Measurements from ENCODE around the gene ADCY9.

Gene ADCY9

DNA sequence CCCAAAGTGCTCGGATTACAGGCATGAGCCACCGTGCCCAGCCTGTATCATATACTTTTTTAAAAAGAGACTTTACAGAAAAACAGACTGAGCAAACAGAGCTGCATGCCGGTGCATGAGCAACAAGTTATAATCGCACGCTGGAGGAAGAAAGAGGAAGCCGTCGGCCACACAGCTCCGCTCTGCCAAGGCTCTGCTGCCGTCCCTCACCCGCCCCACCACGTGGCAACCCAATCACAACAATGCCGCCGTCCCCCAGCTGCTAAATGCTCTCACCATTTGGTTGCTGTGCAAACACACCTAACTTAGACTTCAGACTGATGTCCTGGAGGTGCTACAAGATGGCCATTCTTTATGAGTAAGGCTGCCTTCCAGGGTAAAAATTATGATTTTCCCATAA lies 83.5 kb downstream of the ADCY9 start:
- DNase-seq (peak; percentile 29), ATAC-seq (no peak)

DNA sequence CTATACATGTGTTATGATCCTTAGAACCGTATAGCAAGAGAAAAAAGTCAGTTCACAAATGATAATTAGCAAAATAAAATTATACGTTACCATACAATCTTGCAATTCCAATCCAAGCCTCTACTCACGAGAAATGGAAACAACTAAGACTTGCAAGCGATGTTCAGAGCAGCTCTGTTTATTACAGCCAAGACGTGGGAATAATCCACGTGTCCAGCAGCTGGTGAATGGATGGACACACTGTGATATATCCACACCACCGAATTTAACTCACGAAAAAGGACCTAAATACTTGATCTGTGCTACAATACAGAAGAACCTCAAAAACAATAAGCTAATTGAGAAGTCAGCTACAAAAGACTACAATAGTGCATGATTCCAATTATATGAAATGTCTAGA lies 88.1 kb downstream of the ADCY9 start:
- ATAC-seq (no peak), DNase-seq (no peak)

DNA sequence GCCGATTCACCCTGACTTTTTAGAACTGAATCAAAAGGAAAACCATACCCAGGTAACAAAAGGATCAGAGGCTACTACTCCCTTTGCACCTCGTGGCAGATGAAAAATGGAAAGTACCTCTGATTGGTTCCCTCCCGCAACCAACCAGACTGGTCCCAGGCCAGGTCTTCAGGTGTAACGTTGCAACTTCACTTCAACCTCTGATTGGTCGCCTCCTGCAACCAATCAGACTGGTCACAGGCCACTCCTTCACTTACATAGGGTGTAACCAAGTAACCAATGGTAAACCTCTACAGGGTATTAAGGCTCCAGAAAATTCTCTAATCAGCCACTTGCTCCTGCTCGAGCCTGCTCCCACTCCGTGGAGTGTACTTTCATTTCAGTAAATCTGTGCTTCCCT lies 89.4 kb downstream of the ADCY9 start:
- no peak for ATAC-seq
- DNase-seq: no peak

DNA sequence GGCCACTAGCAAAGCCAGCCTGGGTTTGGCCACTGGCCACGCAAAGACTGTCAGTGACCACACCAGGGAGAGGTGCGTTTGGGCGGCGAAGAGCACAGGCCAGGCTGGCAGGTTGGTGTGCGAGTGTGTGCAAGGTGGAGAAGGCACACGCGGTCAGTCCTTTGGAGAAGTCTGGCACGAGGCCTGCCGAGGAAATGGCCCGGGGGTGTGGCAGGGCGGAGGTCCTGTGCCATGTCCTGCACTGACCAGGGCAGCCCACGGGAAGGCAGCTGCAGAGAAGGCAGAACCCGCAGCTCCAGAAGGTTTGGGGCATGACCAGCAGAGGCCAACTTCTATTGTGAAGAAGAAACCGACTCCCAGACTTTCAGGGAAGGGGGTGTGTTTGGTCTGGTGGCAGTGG lies 90.8 kb downstream of the ADCY9 start:
- no peak for DNase-seq
- ATAC-seq: no peak

DNA sequence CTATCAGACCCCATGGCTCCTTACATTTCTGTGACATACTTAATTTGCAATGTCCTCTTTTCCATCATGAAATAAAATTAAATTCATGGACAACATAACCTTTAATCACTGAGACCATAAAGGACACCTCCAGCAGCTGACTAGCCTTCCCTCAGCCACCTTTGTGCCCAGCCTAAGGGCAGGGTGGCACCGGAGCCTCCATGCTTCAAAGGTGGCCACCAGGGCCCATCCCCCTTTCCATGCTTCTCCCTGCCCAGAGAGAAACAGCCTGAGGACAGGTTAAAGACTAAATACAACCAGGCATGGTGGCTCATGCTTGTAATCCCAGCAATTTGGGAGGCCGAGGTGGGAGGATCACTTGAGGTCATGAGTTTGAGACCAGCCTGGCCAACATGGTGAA lies 94.3 kb downstream of the ADCY9 start:
- ATAC-seq: no peak
- DNase-seq: no peak

DNA sequence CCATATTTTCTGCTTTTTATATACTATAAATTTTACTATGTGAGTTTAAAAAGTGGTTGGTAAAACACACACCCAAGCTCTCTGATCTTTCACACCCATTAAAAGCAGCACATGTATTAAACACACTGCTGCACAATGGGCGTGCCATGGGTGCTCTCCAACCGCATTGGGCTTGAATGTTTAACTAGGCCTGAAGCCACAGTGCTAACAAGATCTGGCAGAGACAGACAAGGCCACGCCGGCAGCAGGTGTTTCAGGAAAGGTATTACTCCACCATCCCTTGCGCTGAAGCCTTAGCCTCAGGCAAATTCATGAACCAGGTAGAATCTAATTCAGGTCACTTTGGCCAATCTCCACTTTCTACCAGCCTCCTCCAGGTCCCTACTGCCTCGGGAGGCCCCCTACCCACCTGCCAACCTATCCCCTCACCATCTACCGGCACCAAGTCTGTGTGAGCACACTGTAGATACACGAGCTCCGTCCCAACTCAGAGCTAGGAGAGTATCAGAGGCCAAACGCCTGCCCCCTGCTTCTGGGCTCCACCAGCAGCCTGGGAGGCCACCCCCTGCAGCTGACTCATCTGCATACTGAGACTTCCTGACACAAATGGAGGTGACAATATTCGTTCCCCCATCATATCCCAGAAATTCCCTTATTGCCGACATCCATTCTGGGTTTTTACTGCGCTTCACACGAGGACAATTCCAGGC lies 95.0 kb downstream of the ADCY9 start:
- no peak for DNase-seq
- ATAC-seq: no peak

DNA sequence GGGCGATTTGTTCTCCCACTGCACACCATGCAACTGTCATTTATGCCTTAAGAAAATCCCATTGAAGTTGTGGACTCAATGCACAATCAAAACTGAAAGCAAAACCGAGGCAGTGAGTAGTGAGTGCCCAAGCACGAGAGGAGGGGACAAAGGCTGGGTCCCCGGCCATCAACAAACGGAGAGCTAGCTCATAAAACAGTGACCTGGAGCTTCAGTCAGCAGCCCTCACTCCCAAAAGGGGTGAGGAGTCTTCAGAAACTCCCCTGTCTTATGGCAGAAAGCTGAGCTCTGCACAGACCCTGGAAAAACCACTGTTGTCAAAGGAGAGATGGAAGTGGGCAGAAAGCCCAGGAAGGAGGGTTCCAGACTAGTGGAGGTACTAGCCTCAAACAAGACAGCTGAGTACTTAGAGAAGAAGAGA lies 96.9 kb downstream of the ADCY9 start:
- ATAC-seq: no peak

DNA sequence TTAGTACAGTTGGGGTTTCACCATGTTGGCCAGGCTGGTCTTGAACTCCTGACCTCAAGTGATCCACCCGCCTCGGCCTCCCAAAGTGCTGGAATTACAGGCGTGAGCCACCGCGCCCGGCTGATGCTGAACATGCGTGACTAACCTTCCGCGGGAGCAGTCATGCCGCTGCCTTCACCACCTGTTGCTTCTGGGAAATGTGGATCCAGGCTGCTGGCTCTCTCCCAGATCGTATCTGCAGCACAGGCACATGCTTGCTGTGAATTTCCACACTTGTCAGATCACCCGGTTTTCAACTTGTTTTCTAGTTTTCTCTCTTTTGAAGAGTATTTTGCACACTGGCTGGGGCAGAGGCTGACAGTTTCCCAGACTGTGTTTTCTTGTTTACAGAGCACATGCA lies 97.9 kb downstream of the ADCY9 start:
- DNase-seq (no peak), ATAC-seq (no peak)

More for the DNA sequence above, 96.9 kb downstream of the ADCY9 start:
- DNase-seq: no peak

DNA sequence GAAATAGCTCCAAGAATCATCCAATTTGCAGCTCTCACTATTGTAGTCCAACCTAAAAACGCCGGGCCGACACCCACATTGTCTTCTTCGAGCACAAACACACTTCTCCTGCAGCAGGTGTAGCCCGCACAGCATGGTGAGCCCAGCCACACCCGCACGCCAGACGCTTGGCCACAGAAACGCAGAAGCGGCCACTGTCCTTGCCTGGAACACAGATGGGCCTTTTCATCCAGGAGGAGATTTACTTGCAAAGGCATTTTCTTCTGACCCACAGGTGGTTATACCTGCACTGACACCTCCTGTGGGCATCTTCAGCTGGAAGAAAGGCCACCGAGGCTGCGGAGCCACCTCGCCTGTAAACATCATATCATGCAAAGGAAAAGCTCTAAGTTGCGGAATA lies 98.4 kb downstream of the ADCY9 start:
- ATAC-seq: no peak
- DNase-seq: no peak

DNA sequence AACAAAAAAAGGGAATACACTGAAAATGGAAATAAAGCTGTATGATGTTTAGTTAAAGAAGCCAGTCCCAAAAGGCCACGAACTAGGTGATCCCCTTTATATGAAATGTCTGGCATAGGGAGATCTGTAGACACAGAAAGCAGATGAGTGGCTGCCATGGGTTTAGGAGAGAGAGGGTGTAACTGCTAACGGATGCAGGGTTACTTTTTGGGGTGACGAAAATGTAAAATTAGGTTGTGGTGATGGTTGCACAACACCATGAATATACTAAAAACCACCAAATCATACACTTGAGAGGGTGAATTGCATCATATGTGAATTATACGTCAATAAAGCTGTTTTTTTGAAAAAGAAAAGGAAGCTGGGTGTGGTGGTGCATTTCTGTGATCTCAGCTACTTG lies 99.6 kb downstream of the ADCY9 start:
- ATAC-seq (no peak), DNase-seq (no peak)

DNA sequence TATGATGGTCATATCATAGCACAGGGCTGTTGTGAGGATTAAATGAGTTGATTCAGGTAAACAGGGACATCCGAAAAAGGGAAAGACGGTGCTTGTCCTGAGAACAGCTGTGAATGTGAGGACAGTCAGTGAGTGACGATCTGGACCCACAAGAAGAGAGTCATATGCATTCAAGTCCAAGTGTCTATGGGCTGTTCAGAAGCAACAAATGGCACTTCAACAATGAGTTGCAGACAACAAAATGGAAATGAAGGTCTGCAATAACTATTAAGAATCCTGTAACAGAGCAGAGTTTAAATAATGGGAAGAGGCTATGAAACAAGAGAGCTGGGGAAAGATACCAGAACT lies 100.3 kb downstream of the ADCY9 start:
- DNase-seq (no peak), ATAC-seq (no peak)

DNA sequence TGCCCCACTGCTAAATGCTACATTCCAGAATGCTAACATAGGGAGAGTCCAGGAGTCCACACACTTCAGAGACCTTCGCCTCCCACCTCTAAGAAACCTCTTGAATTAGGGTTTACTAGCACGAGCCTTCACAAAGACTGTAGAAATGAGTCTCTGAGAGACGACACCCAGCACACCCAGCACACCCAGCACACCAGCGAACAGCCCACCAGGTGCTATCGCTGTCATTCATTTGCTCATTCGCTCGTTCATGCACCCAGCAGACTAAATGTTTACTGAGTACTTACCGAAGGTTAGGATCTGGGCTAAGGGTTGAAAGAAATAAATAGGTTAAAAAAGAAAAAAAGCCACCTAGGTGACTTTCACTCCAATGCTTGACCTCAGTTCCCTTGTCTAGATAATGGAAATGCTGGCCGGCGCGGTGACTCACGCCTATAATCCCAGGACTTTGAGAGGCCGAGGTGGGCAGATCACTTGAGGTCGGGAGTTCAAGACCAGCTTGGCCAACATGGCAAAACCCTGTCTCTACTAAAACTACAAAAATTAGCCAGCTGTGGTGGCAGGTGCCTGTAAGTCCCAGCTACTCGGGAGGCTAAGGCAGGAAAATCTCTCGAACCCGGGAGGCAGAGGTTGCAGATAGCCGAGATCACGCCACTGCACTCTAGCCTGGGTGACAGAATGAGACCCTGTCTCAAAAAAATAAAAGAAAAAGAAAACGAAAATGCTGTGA lies 100.8 kb downstream of the ADCY9 start:
- DNase-seq (no peak), ATAC-seq (no peak)

DNA sequence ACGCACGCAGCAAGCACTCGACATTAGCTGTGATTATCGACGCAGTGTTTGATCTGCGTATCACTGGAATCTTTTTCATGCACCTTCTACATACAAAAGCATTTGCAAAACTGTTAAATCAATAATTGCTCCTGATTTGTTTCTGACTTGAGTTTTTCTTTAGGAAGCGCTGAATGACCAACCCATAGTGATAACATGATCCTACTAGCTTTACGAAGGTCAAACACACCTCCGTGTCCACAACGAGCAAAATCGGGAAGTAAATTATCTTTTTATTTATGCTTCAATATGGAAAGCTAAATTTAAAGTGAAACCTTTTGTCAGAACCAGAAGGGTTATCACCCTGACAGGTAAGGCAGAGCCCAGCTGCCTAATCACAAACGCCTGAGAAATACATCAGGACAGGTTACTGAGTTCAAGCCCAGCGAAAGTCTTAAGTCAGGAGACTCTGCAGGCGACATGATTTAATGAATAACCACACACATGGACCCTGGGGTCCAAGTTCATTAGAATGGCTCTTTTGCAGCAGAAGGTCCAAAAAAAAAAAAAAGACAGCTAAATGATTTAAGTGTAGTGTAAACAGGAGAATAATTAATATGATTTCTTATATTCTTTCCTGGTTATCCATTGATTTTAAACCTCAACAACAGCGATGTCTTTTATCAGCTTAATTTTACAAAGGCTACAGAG lies 104.2 kb downstream of the ADCY9 start:
- DNase-seq: no peak
- ATAC-seq: no peak

DNA sequence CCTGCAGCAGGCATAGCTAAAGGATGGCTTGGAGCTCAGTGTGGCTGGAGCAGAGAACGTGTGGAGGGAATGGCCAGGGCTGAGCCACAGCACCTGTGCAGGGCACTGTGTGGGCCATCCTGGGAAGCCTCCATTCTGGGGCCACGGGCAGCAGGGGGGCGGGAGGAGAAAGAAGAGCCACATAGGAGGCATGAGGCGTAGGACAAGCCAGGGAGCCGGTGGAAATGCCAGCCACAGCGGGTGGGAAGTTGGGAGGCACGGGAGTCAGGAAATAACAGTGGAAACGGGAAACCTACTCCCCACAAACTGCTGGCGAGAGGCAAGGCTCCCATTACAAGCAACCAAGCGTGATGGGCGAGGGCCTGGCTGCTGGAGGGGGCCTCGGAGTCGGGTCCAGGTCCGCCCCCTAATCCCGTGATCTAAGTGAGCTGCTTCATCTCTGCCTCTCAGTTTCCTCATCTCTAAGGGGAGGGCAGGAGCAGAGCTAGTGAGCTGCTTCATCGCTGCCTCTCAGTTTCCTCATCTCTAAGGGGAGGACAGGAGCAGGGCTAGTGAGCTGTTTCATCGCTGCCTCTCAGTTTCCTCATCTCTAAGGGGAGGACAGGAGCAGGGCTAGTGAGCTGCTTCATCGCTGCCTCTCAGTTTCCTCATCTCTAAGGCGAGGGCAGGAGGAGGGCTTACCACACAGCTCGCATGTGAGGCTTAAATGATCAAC lies 104.9 kb downstream of the ADCY9 start:
- ATAC-seq (no peak), DNase-seq (no peak)

DNA sequence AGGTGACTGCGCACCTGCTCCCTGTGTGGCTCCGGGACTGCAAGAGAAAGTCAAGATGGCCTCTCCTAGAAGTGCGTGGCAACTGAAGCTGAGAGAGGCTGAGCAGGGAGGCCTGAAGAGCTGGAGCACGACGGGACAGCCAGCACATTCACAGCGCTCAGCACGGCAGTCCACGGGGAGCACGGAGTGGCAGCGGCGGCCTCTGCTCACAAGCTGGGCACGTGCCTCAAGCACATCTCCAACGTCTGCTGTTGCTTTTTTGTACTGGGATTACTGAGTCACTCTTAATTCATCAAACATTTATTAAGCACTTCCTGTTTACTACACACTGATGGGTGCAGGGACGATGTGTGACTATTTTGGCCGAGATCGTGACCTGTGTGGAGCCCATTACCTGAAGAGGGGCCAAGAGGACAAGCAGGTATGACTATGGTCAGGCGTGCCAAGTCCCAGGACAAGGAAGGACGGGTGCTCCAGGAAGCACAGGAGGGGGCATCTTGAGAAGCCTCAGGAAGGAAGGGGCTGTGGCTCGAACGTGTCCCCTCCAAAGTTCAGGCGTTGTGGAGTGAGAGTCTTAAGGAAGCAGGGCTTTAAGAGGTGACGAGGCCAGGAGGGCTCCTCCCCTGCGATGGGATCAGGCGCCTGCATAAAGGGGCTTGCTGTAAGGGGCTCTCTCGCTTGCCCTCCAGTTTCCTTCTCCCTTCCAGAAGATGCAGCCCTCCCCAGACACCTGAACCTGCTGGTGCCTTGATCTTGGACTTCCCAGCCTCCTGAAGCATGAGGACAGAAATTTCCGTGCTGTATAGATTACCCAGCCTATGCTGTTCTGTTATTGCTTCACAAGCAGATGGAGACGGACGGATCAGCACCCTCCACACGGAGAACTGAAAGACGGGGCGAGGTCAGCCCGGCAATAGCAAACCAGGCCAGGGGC lies 105.8 kb downstream of the ADCY9 start:
- DNase-seq: no peak
- no peak for ATAC-seq

DNA sequence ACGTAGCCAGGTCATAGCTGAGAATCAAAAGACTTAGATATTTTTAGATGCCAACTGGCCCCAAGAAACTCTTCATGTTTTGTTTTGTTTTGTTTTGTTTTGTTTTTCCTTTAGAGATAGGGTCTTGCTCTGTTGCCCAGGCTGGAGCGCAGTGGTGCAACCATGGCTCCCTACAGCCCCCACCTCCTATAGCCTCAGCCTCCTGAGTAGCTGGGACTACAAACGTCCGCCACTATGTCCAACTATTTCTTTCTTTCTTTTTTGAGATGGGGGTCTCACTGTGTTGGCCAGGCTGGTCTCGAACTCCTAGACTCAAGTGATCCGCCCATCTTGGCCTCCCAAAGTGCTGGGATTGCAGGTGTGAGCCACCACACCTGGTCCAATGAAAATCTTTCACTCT lies 107.1 kb downstream of the ADCY9 start:
- ATAC-seq: no peak
- no peak for DNase-seq

DNA sequence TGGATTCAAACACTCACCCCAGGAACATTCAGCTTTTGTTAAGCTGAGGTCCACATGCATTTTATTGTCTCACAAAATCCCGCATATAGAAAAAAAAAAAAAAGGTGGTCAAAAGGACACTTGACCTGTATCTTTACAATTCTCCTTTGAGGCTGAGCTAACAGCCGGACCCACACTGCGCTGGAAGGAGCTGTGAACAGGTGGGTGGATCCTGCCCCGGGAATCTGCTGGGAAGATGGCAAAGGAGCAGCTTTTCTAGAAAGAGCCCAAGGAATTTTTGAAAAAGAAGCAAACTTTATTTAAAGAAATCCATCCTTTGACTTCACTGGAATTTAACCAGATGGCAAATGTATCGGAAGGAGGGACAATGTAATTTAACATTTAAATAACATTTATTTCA lies 108.1 kb downstream of the ADCY9 start:
- ATAC-seq (no peak), DNase-seq (no peak)

DNA sequence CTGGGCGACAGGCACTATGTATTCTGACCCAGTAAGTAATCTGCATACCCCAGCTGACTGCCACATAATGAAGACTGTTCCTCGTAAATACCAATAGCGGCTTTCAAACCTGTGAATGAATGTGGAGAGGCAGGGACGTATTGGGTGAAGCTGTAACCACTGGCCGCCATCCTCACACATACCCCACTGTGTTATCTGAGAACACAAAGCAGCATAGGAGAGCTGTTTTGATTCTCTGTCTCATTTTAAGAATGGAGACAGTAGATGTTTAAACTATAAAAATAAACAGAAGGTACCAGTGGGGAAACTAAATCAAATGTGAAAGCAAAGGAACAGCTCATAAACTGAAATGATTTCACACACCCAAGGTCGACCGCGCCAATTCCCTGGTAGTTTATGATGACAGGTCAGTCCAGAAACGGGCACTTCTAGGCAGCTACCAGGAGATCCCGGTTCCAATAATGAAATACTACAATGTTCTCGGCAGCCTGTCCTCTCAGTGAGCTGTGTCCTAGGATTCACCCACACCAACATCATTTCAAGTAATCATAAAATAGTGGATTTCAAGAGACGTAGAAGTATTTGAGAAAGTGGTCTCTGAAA lies 109.7 kb downstream of the ADCY9 start:
- DNase-seq (no peak), ATAC-seq (no peak)

DNA sequence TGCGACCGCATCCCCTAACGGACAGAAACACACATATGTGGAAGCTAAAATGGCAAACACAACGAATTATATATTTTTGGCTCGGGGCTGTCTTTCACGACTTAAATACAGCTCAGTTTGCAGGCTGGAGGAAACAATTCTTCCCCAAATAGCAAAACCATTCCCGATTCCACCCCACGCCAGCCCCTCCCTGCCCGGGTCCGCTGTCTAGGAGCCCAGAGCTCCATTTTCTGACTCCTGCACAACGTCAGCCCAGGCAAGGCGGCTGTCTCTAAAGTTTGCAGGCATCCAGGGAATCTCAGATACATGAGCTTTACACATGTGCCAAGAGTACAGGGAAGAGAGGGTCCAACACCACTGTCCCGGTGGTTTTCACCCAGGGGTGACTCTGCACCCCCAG lies 110.5 kb downstream of the ADCY9 start:
- ATAC-seq (no peak), DNase-seq (no peak)

DNA sequence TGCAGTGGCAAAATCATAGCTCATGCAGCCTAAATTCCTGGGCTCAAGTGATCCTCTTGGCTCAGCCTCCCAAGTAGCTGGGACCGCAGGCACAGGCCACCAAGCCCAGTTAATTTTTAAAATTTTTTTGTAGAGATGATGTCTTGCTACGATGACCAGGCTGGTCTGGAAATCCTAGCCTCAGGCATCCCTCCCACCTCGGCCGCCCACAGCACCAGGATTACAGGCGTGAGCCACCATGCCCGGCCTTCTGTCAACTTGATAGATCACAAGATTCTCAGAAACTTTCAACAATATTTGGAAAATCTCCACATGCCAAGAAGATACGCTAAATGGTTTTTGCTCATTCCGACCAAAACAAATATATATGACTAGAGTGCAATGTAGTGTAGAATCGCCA lies 111.0 kb downstream of the ADCY9 start:
- ATAC-seq (no peak), DNase-seq (no peak)

DNA sequence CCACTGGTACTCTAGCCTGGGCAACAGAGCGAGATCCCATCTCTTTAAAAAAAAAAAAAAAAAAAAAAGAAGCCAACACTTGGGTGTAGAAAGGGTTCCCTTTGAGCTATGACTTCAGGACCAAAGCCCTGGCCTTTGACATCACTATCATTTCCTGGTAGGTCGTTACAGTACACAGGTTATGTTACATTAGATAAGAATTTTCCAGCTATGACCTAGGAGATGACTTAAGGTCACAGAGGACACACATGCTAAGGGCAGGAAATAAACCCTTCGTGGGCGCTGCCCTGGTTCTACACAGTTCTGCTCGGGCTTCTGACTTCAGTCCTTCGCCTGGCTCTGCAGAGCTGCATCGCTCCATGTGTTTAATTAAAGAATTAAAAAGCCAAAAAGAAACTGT lies 112.0 kb downstream of the ADCY9 start:
- ATAC-seq (no peak), DNase-seq (no peak)

Measured in stimulated activated naive CD8-positive, alpha-beta T cell treated with anti-CD3 and anti-CD28 coated beads, Interleukin-15, Interleukin-2, amounts not matched to agents 100 U/mL and 50 U/mL, for 24 hours (primary cell).